ENCODE data around the gene FAM78A.
A peak's percentile ranks its signal among the peaks of the same experiment; 100 is the strongest.

The FAM78A gene

DNA sequence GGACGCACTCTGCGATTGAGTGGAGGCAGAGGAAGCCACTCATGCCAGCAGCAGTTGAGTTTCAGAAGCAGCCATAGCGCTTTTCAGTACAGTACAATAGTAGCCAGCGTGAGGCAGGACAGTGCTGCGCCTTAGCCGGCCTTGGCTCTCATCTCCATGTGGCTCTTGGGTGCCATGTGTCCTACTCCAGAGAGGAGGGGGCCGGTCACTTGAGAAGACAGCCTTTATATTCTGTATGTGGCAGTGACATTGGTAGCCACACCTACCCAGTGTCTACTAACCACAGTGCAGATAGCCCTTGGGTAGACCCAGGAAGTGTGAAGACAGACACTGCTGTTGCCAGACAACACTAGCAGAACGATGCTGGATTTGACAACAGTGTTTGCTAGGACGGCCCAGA is 42.3 kb downstream of the FAM78A start:
- H3K27ac ChIP-seq = no peak overlapping the region
- TF ChIP-seq, protein P1, sequence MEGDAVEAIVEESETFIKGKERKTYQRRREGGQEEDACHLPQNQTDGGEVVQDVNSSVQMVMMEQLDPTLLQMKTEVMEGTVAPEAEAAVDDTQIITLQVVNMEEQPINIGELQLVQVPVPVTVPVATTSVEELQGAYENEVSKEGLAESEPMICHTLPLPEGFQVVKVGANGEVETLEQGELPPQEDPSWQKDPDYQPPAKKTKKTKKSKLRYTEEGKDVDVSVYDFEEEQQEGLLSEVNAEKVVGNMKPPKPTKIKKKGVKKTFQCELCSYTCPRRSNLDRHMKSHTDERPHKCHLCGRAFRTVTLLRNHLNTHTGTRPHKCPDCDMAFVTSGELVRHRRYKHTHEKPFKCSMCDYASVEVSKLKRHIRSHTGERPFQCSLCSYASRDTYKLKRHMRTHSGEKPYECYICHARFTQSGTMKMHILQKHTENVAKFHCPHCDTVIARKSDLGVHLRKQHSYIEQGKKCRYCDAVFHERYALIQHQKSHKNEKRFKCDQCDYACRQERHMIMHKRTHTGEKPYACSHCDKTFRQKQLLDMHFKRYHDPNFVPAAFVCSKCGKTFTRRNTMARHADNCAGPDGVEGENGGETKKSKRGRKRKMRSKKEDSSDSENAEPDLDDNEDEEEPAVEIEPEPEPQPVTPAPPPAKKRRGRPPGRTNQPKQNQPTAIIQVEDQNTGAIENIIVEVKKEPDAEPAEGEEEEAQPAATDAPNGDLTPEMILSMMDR (conservative IDR thresholded peaks at IDR 0.05) = no peak
- TF ChIP-seq ZFX (IDR thresholded peaks at IDR 0.05) = no peak

DNA sequence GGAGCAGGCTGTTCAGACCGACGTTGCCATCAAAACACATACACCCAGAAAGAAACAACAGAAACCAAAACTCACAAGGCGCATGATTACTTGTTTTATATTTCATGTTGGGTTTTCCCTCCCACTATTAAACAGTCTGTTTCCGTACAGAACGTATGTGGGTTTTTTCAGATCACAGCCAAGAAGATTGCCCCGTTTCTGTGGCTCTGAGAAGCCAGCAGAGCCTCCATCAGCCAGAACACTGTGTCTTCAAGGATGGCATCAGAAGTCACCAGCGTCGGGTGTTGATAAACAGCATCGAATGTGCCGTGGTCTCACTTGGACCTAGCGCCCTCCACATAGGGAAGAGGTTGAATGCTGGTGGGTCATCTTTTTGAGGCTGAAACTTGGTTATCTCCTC is 42.8 kb downstream of the FAM78A start:
- TF ChIP-seq ZFX (IDR thresholded peaks at IDR 0.05) = no peak
- TF ChIP-seq, protein P1 (conservative IDR thresholded peaks at IDR 0.05) = no peak
- no peak overlapping the region for H3K27ac ChIP-seq

DNA sequence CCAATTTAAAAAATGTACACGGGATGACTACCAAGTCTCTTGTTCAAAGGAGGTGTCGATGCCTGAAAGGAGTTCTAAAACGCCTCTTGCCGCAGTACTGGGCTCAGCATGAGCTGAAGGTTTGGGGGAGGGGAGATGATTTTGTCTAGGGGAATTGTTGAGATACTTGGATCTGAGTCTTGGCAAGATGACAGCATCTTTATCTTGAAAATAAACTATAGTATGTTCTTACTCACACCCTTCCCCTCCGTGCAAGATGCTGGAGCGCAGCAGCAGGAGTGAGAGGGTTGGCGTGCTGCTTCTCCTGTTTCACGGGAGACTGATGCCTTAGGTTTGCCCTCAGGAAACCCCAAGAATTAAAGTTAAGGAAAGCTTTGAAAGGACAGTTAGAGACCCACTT is 47.3 kb downstream of the FAM78A start:
- no peak overlapping the region for H3K27ac ChIP-seq
- TF ChIP-seq, protein P1 (conservative IDR thresholded peaks at IDR 0.05) = no peak
- TF ChIP-seq ZFX (IDR thresholded peaks at IDR 0.05) = no peak

DNA sequence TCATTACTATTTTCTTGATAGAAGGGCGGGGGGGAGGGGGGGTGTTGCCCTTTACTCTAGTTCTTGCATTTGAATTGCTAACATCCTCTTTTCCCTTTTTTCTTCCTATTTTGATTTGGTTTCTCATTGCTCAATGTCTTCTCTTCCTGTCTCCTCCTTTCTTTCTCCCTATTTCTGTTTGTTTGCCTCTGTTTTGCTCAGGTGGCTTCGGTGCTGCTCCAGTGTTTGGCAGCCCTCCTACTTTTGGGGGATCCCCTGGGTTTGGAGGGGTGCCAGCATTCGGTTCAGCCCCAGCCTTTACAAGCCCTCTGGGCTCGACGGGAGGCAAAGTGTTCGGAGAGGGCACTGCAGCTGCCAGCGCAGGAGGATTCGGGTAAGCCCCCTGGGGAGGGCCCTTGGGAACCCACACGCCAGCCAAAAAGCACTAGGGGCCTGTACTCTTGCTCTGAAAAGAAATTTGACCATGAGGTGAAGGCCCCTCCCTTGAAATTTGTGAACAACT is 48.3 kb downstream of the FAM78A start:
- TF ChIP-seq ZFX (IDR thresholded peaks at IDR 0.05) = no peak
- TF ChIP-seq, protein P1 (conservative IDR thresholded peaks at IDR 0.05) = no peak
- peak overlapping the region; percentile 25; the same call in 1 of the 2 replicates for H3K27ac ChIP-seq

DNA sequence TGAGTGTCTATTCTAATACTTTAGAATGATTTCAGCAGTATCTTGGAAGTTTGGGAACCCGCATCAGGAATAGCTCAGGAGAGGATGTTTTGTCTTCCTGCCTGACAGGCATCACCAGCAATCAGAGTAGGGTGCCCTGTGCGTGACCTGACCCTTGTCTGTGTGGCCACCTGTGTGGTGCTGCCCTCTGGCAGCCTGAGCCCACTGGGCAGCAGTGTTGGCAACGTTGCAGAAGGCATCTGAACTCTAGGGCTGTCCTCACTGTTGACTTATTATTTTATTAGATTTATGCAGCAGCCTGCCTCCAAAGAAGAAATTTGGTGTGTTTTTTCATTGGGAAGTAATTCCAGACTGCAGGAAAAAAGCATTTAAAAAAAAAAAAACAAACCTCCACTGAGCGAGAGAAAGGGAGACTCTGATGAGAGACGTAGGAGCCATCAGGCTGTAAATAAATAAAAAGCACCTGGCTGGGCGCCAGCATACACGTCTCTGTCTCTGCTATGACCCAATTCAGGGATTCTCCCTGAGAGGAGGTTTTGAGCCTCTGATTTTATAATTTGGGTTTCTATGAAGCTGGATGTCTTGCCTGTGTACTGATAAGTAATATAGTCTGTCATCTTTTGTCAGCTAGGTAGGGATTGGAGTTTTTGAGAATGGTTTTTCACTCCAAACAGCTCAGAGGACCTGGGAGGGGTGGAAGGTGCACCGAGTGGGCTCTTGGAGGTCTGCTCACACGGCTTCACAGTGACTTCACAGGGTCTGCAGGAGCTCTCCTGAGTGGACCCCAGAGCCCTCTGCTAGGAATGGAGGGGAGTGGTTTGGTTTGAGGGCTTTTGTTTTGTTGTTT is 49.0 kb downstream of the FAM78A start:
- H3K27ac ChIP-seq = peak overlapping the region; percentile 25; the same call in 1 of the 2 replicates
- TF ChIP-seq ZFX (IDR thresholded peaks at IDR 0.05) = no peak
- TF ChIP-seq, protein P1 (conservative IDR thresholded peaks at IDR 0.05) = no peak

DNA sequence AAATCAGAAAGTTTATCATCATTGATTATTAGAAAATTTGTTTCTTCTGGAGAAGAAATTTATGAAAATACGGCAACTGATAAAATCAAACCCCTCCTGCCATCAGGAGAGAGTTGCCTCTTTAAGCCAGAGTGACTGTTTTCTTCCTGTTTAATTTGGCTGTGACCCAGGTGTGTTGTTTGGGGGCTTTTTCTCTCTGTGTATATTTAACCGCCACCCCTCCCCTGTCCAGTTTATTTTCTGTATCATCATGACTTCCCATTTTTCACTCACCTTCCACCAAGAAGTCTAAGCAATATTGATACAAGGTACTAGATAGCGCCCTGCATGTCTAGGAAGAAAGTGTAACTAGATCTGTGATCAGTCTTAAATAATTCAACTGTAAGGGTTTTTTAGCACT is 50.1 kb downstream of the FAM78A start:
- no peak overlapping the region for H3K27ac ChIP-seq

DNA sequence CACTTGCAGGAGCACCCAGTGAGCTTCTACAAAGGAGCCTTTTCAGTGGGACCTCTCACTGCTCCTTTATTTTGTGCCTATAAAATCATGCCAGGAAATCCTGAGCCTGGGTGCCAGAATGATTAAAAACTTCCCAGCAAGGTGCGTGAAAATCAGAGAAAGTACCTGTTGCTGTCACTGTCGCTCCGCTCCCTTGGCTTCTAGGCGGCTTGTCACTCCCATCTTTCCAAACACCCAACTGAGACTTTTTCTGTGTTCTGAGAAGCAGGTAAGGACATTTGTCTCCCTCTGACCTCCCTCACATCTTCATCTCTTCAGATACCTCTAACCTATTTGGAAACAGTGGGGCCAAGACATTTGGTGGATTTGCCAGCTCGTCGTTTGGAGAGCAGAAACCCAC is 53.9 kb downstream of the FAM78A start:
- TF ChIP-seq, protein P1 (conservative IDR thresholded peaks at IDR 0.05) = no peak
- TF ChIP-seq ZFX (IDR thresholded peaks at IDR 0.05) = no peak
- peak overlapping the region; percentile 13; the same call in 1 of the 2 replicates for H3K27ac ChIP-seq

More for the DNA sequence above, 50.1 kb downstream of the FAM78A start:
- no peak for TF ChIP-seq ZFX (IDR thresholded peaks at IDR 0.05)
